ENCODE measurements around the gene TGM5. TPM values are rescaled to one million over a fixed set of nuclear protein-coding genes. Genes with fewer than 3 reads are reported as not detected.

The TGM5 gene
- total and polyA plus RNA-seq, 2 experiments from 2014 or later: not detected

- no peaks in the 10 kb centered on the region for H3K36me3 ChIP-seq (replicated peaks; ENCODE audit: insufficient read depth, low read depth)
- H3K27ac ChIP-seq: no peak overlapping the region
- no peak overlapping the region for H3K4me2 ChIP-seq
- no peak for DNase-seq (ENCODE audit: low spot score)
- H3K9me2 ChIP-seq (replicated peaks; ENCODE audit: insufficient read depth): no peaks in the 10 kb centered on the region
- WGBS (ENCODE audit: low lambda C conversion rate, missing lambda C conversion rate): 73% methylated on average over 5 of the region's 5 CpGs
- H2AFZ ChIP-seq: no peak overlapping the region
- H4K20me1 ChIP-seq (ENCODE audit: insufficient read depth, poor library complexity, severe bottlenecking): no peaks in the 10 kb centered on the region
- H3K4me3 ChIP-seq: no peak overlapping the region
- no peaks in the 10 kb centered on the region for H3K9me3 ChIP-seq (ENCODE audit: low read depth)
- TF ChIP-seq EZH2phosphoT487 (IDR thresholded peaks at IDR 0.05; ENCODE audit: low read depth, severe bottlenecking, unreplicated experiment): no peak
- TF ChIP-seq EZH2 (IDR thresholded peaks at IDR 0.05; ENCODE audit: borderline replicate concordance): no peak
- TF ChIP-seq, protein P1, sequence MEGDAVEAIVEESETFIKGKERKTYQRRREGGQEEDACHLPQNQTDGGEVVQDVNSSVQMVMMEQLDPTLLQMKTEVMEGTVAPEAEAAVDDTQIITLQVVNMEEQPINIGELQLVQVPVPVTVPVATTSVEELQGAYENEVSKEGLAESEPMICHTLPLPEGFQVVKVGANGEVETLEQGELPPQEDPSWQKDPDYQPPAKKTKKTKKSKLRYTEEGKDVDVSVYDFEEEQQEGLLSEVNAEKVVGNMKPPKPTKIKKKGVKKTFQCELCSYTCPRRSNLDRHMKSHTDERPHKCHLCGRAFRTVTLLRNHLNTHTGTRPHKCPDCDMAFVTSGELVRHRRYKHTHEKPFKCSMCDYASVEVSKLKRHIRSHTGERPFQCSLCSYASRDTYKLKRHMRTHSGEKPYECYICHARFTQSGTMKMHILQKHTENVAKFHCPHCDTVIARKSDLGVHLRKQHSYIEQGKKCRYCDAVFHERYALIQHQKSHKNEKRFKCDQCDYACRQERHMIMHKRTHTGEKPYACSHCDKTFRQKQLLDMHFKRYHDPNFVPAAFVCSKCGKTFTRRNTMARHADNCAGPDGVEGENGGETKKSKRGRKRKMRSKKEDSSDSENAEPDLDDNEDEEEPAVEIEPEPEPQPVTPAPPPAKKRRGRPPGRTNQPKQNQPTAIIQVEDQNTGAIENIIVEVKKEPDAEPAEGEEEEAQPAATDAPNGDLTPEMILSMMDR (IDR thresholded peaks at IDR 0.05; ENCODE audit: poor library complexity): no peak
- H3K27me3 ChIP-seq: no peaks in the 10 kb centered on the region
- H3K79me2 ChIP-seq: no peaks in the 10 kb centered on the region
- H3K4me1 ChIP-seq (ENCODE audit: insufficient read depth): no peaks in the 10 kb centered on the region
Measured at GRCh38 chr15:43242616-43243015, 24.1 kb downstream of the TGM5 start.

DNA sequence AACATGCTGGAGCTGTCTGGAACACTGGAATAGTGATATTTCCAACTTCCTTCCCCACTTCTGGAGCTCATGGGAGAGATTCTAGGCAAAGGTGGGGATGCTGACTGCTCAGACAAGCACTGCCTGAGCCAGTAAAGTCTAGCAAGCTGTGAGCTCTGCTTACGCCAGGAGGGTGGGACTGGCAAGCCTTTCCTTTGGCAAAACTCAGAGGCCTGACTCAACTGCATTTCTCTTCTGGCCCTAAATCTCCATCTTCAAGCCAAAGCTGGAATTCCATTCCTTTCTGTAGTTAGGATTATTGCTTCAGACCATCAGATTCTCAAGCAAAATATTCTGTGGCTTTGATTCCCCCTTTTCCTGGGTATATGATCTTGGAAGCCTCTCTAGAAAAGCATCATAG is 25.6 kb downstream of the TGM5 start:
- no peak overlapping the region for H3K4me2 ChIP-seq
- no peak for TF ChIP-seq EZH2phosphoT487 (IDR thresholded peaks at IDR 0.05; ENCODE audit: low read depth, severe bottlenecking, unreplicated experiment)
- TF ChIP-seq, protein P1 (IDR thresholded peaks at IDR 0.05; ENCODE audit: poor library complexity): no peak
- no peak for TF ChIP-seq EZH2 (IDR thresholded peaks at IDR 0.05; ENCODE audit: borderline replicate concordance)
- no peak overlapping the region for H2AFZ ChIP-seq
- H4K20me1 ChIP-seq (ENCODE audit: insufficient read depth, poor library complexity, severe bottlenecking): no peaks in the 10 kb centered on the region
- DNase-seq (ENCODE audit: low spot score): no peak
- no peaks in the 10 kb centered on the region for H3K9me2 ChIP-seq (replicated peaks; ENCODE audit: insufficient read depth)
- no peaks in the 10 kb centered on the region for H3K4me1 ChIP-seq (ENCODE audit: insufficient read depth)
- no peak overlapping the region for H3K27ac ChIP-seq
- 78% methylated on average over 1 of the region's 1 CpG for WGBS (ENCODE audit: low lambda C conversion rate, missing lambda C conversion rate)
- H3K36me3 ChIP-seq (replicated peaks; ENCODE audit: insufficient read depth, low read depth): no peaks in the 10 kb centered on the region
- H3K27me3 ChIP-seq: no peaks in the 10 kb centered on the region
- no peak overlapping the region for H3K4me3 ChIP-seq
- H3K79me2 ChIP-seq: no peaks in the 10 kb centered on the region
- H3K9me3 ChIP-seq (ENCODE audit: low read depth): no peaks in the 10 kb centered on the region

GRCh38 chr15:43239732-43240491 is 26.8 kb downstream of the TGM5 start:
- H4K20me1 ChIP-seq (ENCODE audit: insufficient read depth, poor library complexity, severe bottlenecking): no peaks in the 10 kb centered on the region
- H3K27me3 ChIP-seq: no peaks in the 10 kb centered on the region
- H3K36me3 ChIP-seq (replicated peaks; ENCODE audit: insufficient read depth, low read depth): no peaks in the 10 kb centered on the region
- no peaks in the 10 kb centered on the region for H3K9me2 ChIP-seq (replicated peaks; ENCODE audit: insufficient read depth)
- H3K4me3 ChIP-seq: no peak overlapping the region
- H3K9me3 ChIP-seq (ENCODE audit: low read depth): no peaks in the 10 kb centered on the region
- WGBS (ENCODE audit: low lambda C conversion rate, missing lambda C conversion rate): 77% methylated on average over 7 of the region's 7 CpGs
- no peaks in the 10 kb centered on the region for H3K4me1 ChIP-seq (ENCODE audit: insufficient read depth)
- no peaks in the 10 kb centered on the region for H3K79me2 ChIP-seq
- no peak overlapping the region for H3K27ac ChIP-seq
- no peak for DNase-seq (ENCODE audit: low spot score)
- no peak overlapping the region for H2AFZ ChIP-seq
- H3K4me2 ChIP-seq: no peak overlapping the region
- no peak for TF ChIP-seq EZH2phosphoT487 (IDR thresholded peaks at IDR 0.05; ENCODE audit: low read depth, severe bottlenecking, unreplicated experiment)
- TF ChIP-seq, protein P1 (IDR thresholded peaks at IDR 0.05; ENCODE audit: poor library complexity): no peak
- no peak for TF ChIP-seq EZH2 (IDR thresholded peaks at IDR 0.05; ENCODE audit: borderline replicate concordance)

Measured in hepatocyte (in vitro differentiated cells).